Colonic mucosa (tissue), 4 donors: Measurements from ENCODE around the gene KCNG2. TPM values are rescaled to one million over a fixed set of nuclear protein-coding genes. Genes with fewer than 3 reads are reported as not detected.

Experiments used
- DNase-seq: peaks from one replicate; pipeline ENCODE4 v3.0.0-alpha.2; 2020
- H3K27ac ChIP-seq: fragments of 200-600 bp; one replicate; pipeline ENCODE4 v1.8.0; 2021
- H3K27me3 ChIP-seq: fragments of 200-600 bp; one replicate; pipeline ENCODE4 v1.8.0; 2021
- H3K36me3 ChIP-seq: fragments of 200-600 bp; one replicate; pipeline ENCODE4 v1.8.0; 2021
- H3K4me1 ChIP-seq: fragments of 200-600 bp; one replicate; pipeline ENCODE4 v1.8.0; 2021; ENCODE audit warnings: mild to moderate bottlenecking
- H3K4me3 ChIP-seq: fragments of 200-600 bp; one replicate; pipeline ENCODE4 v1.8.0; 2021
- H3K9ac ChIP-seq, 2 donors: one replicate each; pipeline ENCODE4 v1.7.0; 2013; ENCODE audit warnings: control low read depth in 2 of 2, low read depth in 2 of 2, low read length in 2 of 2
- H3K9me3 ChIP-seq: fragments of 200-600 bp; one replicate; pipeline ENCODE4 v1.8.0; 2021
- intact Hi-C: fragments of 100-400 bp; cut with DNase I; formaldehyde crosslinking; loops from one replicate; pipeline ENCODE4 v1.14.1; 2022
- total RNA-seq, 2 donors: library from RNA; stranded (reverse); fragmentation: NEBNext Ultra II Directional in 1 of 2; extraction: Animal tissue kit (Norgen Biotek cat#: 25700) in 1 of 2; gene quantifications; one replicate each; pipeline ENCODE4 v1.2.1, GENCODE V29; 2021
- TF ChIP-seq, protein P1 (sequence below): fragments of 200-600 bp; IDR thresholded peaks from one replicate; pipeline ENCODE4 v1.8.0; 2022; ENCODE audit warnings: antibody characterized with exemption, mild to moderate bottlenecking
- donor health status: healthy.
- donor health status: DM: no; HTN: no; CAD: no.
- donor health status: DM: no; HTN: no; CAD: no.

KCNG2 gene
- total RNA-seq, 2 donors from 2014 or later = 0.32 TPM; not detected in 1

DNA sequence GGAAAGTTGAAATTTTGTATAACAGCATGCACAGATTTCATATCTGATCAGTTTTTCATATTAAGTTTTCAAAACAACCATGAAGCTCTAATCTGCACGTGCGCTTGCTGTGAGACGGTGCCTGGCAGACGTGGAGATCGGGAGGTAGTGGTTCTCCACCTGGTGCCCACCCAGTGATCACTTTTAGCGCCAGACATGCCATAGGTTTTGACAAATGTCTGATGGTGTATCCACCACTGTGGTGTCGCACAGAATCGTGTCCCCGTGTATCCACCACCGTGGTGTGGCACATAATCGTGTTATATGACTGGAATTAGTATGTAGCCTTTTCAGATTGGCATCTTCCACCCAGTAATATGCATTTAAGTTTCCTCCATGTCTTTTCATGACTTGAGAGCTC is 40.9 kb upstream of the KCNG2 start:
- H3K9ac ChIP-seq = no peak overlapping the region
- no peak for DNase-seq
- H3K36me3 ChIP-seq = peaks cover 7% of the 10 kb centered on the region
- intact Hi-C loops = no loop called here
- H3K27ac ChIP-seq = no peak overlapping the region
- TF ChIP-seq, protein P1, sequence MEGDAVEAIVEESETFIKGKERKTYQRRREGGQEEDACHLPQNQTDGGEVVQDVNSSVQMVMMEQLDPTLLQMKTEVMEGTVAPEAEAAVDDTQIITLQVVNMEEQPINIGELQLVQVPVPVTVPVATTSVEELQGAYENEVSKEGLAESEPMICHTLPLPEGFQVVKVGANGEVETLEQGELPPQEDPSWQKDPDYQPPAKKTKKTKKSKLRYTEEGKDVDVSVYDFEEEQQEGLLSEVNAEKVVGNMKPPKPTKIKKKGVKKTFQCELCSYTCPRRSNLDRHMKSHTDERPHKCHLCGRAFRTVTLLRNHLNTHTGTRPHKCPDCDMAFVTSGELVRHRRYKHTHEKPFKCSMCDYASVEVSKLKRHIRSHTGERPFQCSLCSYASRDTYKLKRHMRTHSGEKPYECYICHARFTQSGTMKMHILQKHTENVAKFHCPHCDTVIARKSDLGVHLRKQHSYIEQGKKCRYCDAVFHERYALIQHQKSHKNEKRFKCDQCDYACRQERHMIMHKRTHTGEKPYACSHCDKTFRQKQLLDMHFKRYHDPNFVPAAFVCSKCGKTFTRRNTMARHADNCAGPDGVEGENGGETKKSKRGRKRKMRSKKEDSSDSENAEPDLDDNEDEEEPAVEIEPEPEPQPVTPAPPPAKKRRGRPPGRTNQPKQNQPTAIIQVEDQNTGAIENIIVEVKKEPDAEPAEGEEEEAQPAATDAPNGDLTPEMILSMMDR = no peak
- H3K9me3 ChIP-seq = no peaks in the 10 kb centered on the region
- H3K4me1 ChIP-seq = no peaks in the 10 kb centered on the region
- no peaks in the 10 kb centered on the region for H3K27me3 ChIP-seq
- H3K4me3 ChIP-seq = no peak overlapping the region

DNA sequence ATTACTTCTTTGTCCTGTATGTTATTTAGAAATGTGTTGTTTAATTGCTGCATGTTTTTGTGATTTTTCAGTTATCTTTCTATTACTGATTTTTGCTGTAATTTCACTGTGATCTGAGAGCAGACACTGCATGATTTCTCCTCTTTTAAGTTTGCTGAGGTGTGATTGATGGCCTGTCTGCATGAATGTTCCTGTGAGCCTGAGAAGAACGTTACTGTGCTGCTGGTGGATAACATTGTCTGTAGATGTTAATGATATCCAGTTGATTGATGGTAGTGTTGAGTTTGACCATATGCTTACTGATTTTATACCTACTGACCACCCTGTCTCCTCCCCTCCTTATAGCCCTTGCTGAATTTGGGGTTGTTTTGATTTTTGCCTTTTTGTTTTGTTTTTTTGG is 37.4 kb upstream of the KCNG2 start:
- intact Hi-C loops = no loop called here
- H3K4me3 ChIP-seq = no peak overlapping the region
- no peaks in the 10 kb centered on the region for H3K9me3 ChIP-seq
- no peak overlapping the region for H3K27ac ChIP-seq
- no peaks in the 10 kb centered on the region for H3K36me3 ChIP-seq
- no peaks in the 10 kb centered on the region for H3K4me1 ChIP-seq
- H3K9ac ChIP-seq = no peak overlapping the region
- DNase-seq = no peak
- H3K27me3 ChIP-seq = no peaks in the 10 kb centered on the region
- TF ChIP-seq, protein P1 = no peak

DNA sequence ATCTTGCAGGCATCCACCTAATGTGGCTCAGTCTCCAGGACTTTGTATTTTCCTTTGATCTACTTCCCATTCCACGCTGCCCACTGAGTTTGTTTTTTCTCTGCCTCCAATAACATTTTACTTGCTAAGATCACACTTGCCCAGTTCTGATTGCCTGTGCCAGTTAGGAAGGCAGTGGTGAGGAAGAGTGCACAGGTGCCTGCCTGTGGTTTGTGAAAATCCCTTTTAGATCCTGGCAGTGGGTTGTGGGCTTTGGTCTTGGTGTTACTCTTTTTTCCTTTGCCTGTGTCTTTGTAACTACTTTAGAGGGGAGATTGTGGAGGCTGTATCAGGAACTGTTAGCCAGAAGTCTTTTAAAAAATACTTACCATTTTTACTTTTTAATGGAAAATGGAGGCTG is 36.9 kb upstream of the KCNG2 start:
- no peak overlapping the region for H3K4me3 ChIP-seq
- H3K9ac ChIP-seq = no peak overlapping the region
- TF ChIP-seq, protein P1 = no peak
- no peaks in the 10 kb centered on the region for H3K27me3 ChIP-seq
- H3K27ac ChIP-seq = no peak overlapping the region
- intact Hi-C loops = no loop called here
- DNase-seq = no peak
- no peaks in the 10 kb centered on the region for H3K36me3 ChIP-seq
- no peaks in the 10 kb centered on the region for H3K9me3 ChIP-seq
- no peaks in the 10 kb centered on the region for H3K4me1 ChIP-seq

DNA sequence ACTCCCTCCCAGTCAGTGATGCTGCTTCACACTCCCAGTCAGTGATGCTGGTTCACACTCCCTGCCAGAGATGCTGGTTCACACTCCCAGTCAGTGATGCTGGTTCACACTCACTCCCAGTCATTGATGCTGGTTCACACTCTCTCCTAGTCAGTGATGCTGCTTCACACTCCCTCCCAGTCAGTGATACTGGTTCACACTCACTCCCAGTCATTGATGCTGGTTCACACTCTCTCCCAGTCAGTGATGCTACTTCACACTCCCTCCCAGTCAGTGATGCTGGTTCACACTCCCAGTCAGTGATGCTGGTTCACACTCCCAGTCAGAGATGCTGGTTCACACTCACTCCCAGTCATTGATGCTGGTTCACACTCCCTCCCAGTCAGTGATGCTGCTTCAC is 34.3 kb upstream of the KCNG2 start:
- H3K4me1 ChIP-seq = no peaks in the 10 kb centered on the region
- H3K27ac ChIP-seq = no peak overlapping the region
- no peak overlapping the region for H3K9ac ChIP-seq
- H3K9me3 ChIP-seq = no peaks in the 10 kb centered on the region
- intact Hi-C loops = no loop called here
- no peaks in the 10 kb centered on the region for H3K36me3 ChIP-seq
- TF ChIP-seq, protein P1 = no peak
- DNase-seq = no peak
- no peaks in the 10 kb centered on the region for H3K27me3 ChIP-seq
- H3K4me3 ChIP-seq = no peak overlapping the region

DNA sequence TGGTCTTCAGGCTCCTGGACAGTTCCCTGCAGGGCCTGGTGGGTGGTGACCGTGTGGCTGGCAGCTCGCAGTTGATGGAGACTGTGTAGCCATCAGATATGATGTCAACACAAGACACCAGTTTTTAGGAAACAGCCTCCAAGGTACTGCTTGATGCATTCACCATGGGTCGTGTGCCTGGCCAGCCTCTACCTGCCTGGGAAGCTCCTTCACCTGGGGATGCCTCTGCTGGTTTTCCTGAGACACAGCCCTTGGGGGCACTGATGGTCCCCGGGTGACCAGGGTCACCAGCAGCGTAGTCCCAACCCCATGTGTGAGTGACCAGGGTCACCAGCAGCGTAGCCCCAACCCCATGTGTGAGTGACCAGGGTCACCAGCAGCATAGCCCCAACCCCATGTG is 33.6 kb upstream of the KCNG2 start:
- Histone ChIP-seq H3K27ac (no peak overlapping the region), H3K36me3 (no peaks in the 10 kb centered on the region), H3K4me1 (no peaks in the 10 kb centered on the region), H3K4me3 (no peak overlapping the region), H3K9ac (no peak overlapping the region), H3K9me3 (no peaks in the 10 kb centered on the region), H3K27me3 (no peaks in the 10 kb centered on the region)
- TF ChIP-seq, protein P1 = no peak
- DNase-seq = no peak
- intact Hi-C loops = no loop called here
